KOPT-K1 (cell line): ENCODE results near the gene ASTN1.

Experiments used
- H3K27ac ChIP-seq: fragments of 200-600 bp; sonication (generic); 2 replicates; pipeline ENCODE4 v1.5.1; 2016; ENCODE audit warnings: antibody characterized with exemption, mild to moderate bottlenecking, low read depth, low read length; ENCODE audit not compliant: poor library complexity, severe bottlenecking
- H3K36me3 ChIP-seq: fragments of 200-600 bp; sonication (generic); 2 replicates; pipeline ENCODE4 v1.5.1; 2017; ENCODE audit warnings: antibody characterized with exemption, mild to moderate bottlenecking, low read length, moderate library complexity; ENCODE audit not compliant: insufficient read depth
- H3K9me3 ChIP-seq: fragments of 200-600 bp; sonication (generic); 2 replicates; pipeline ENCODE4 v1.5.1; 2017; ENCODE audit warnings: antibody characterized with exemption, low read length, mild to moderate bottlenecking; ENCODE audit not compliant: insufficient read depth, poor library complexity, severe bottlenecking

ASTN1 gene

DNA sequence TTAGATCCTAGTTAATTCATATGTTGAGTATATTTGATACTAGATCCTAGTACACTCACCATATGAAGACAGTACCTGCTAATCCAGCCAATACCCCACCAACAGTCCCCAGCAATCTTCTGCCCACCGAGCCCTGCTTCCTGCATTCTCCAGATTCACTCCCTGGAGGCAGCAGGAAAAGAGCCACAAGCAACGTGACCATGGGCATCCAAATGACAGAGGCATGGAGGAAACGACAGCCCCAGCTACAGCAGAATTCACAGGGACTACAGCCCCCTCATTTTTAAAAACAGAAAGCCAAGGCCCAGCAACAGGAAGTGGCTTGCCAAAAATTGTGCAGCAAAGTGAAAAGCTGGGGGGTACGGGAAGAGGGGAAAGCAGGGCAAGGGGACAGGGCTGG is 29.3 kb downstream of the ASTN1 start:
- Histone ChIP-seq H3K27ac (no peak overlapping the region), H3K9me3 (no peaks in the 10 kb centered on the region)

DNA sequence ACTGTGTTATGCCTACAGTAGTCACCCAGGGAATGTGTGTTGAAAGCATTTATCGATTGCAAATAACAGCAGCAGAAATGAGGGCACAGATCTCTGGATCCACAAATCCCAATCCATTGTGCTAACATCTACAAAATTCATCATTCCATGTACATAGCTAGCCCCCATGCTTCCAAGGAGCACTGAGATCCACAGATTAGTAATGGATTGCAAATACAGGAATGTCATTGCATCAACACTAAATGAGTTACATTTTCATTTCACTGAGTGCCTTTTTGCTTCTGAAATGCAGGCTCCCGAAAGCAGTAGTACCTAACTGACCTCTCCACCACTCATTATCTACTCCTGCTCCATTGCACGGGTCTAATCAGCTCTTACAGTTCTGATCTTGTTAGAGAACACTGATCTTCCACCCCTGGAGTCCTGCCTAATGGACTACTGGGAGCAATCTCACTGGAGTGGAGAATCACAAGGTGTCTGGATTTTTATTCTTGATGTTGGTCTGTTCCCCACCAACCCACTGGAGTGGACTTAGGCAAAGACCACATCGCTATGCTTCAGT is 30.5 kb downstream of the ASTN1 start:
- Histone ChIP-seq H3K27ac (no peak overlapping the region), H3K9me3 (no peaks in the 10 kb centered on the region), H3K36me3 (no peaks in the 10 kb centered on the region)

More for the DNA sequence above, 29.3 kb downstream of the ASTN1 start:
- H3K36me3 ChIP-seq = no peaks in the 10 kb centered on the region

DNA sequence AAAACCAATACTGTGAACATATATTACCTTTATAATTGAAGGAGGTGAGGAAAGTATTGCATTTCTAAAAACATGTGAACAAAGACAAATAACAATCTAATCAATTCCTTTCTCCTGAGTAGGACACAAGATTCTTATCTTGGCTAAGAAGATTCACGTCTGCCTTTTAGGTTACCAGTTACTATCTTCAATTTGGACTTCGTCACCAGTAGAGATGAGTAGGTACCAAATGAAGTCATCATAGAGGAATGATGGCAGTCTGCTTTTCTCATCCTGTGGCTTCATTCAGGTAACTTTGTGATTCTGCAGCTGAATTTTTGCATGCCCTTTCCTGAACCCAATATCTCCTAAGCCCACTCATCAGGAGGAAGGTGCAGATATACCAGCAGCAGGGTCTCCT is 32.4 kb downstream of the ASTN1 start:
- no peaks in the 10 kb centered on the region for H3K36me3 ChIP-seq
- H3K9me3 ChIP-seq = no peaks in the 10 kb centered on the region
- no peak overlapping the region for H3K27ac ChIP-seq

DNA sequence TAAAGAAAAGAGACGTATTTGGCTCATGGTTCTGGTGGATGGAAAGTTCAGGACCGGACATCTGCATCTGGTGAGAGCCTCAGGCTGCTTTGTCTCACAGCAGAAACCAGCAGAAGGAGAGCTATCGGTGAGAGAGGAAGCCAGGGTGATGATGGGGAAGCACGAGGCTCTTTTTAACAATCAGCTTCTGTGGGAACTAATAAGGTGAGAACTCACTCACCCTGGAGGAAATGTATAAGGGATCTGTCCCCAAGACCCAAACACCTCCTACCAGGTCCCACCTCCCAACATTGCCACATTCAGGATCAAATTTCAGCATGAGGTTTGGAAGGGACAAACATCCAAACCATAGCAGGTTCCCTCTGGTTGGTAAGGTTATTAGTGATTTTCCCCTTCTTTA is 32.8 kb downstream of the ASTN1 start:
- no peak overlapping the region for H3K27ac ChIP-seq
- H3K9me3 ChIP-seq = no peaks in the 10 kb centered on the region
- no peaks in the 10 kb centered on the region for H3K36me3 ChIP-seq

DNA sequence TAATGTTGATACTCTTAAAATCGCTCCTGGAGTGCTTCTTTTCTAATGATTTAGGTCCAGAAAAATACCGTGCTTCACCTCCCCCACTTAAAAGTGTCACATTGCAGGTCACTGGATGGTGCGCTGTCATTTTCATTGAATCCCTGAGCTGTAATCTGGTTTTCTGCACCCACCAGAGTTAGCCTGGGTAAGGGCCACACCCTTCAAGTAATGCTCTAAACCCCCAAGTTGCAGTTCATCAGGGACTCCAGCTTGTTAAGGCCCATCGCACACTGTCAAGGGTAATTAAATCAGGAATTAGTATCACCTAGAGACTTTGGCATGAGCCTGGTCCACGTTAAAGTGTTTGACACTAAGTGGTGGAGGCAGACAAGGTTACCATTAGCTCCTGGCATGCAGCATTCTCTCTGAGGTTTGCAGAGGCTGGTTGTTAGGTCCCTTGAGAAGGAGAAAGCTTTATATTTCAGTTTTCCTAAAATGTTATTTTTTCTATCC is 34.0 kb downstream of the ASTN1 start:
- H3K9me3 ChIP-seq = no peaks in the 10 kb centered on the region
- no peak overlapping the region for H3K27ac ChIP-seq
- no peaks in the 10 kb centered on the region for H3K36me3 ChIP-seq

DNA sequence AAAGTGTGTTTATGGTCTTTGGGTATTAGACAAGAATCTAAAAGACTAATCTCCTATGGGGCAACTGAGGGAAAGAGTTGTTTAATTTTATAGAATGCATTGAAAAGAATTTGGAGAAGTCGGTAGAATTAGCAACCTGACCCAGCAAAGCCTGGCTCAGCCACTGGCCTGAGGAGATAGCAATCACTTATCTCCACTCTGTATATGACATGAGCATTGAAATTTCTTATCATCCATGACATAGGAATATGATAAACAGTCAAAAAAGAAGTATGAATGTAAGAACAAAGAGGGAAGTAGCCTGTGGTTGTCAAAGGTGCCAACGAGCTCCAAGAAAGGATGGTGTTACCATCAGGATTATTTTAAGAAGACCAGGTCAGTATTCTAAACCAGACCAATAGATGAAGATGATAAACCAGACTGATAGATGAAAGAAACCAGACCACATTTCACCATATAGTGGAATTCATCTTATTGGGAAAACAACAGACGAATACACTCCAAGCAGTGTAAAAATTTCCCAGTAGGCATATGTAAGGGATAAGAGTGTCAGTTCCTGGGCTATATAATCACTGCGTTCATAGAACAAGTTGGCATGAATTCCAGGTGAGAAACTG is 35.7 kb downstream of the ASTN1 start:
- no peaks in the 10 kb centered on the region for H3K9me3 ChIP-seq
- no peak overlapping the region for H3K27ac ChIP-seq
- no peaks in the 10 kb centered on the region for H3K36me3 ChIP-seq

DNA sequence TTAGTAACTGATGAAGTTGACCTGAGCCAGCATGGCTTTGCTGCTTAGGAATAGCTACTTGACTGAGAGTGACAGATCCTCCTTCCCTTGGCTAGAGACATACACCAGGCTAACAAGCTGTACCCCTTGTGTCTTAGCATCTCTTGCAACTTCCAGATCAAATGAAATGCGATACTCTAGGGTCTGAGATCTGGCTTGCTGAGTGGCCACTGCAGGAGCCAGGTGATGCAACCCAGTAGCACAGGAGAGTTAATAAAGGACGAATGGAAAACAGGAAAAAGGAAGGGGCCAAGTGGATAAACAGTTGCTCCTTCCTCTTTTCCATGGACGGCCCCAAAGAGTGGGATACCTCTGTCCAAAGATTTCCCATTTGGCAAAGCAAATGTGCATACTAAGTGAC is 38.2 kb downstream of the ASTN1 start:
- Histone ChIP-seq H3K9me3 (no peaks in the 10 kb centered on the region), H3K36me3 (no peaks in the 10 kb centered on the region), H3K27ac (no peak overlapping the region)

DNA sequence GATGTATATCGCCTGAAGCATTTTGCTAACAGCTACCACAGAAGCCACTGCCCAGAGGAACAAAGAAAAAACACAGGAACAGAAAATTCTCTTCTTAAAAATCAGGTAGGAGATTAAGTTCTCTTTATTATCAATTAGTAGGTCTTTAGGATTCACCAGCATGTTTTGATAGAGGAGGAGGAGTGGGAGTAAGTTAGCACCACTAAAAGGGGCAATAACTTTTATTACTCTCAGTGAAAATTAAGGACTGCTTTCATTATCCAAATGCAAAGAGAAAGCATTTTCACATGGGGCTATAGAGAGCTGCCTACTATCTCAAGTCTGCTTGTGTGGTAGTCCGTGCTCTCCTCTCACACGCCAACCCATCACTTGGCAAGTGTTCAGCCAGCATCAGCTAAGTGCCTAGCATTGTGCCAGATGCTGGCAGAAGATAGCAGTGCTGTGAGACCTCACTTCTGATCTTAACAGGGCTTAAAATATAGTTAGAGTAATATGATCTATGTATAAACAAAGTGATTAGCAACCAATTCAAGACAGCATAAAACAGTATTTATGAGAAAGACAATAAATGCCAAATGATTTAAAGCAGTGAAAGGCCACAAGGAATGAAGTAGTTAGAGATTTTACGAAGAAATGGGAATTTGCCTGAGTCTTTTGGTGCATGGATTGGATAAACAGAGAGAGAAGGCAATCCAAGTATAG is 39.8 kb downstream of the ASTN1 start:
- H3K27ac ChIP-seq = no peak overlapping the region

DNA sequence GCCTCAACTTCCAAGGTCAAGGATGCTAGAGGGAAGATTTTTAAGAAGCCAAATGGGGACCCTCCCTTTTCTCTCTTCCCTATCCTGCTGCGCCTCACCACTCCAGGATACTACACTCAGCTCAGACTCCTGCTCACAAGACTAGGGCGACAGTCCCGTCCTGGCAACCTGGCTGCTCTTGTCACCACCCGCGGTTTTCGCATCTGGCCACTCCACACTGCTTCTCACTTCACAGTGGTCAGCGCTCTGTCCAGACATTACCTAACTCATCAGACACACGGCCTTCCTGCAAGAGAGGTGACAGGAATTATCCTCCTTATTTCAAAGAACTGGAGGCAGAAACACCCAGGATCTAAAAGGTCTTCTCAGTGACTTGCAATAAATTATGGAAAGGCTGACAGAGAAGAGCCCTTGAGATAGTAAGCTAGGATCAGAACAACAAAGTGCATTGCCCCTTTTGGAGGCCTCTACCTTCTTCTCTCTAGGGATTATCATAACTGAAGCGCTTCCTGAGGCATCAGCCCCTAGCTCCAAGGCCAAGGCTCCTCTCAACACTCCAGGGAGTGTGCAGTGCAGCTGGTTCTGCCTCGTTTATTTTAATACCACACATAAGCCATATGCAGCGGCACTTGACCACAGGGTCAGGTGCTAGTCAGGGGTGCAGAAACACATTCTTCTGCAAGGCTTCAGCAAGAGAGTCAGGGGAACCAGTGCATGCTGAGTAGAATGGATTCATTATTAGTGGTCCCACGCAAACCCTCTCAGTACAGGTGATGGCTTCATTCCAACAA is 41.9 kb downstream of the ASTN1 start:
- no peaks in the 10 kb centered on the region for H3K36me3 ChIP-seq
- H3K9me3 ChIP-seq = no peaks in the 10 kb centered on the region
- no peak overlapping the region for H3K27ac ChIP-seq

More for the DNA sequence above, 39.8 kb downstream of the ASTN1 start:
- no peaks in the 10 kb centered on the region for H3K36me3 ChIP-seq
- H3K9me3 ChIP-seq = no peaks in the 10 kb centered on the region

DNA sequence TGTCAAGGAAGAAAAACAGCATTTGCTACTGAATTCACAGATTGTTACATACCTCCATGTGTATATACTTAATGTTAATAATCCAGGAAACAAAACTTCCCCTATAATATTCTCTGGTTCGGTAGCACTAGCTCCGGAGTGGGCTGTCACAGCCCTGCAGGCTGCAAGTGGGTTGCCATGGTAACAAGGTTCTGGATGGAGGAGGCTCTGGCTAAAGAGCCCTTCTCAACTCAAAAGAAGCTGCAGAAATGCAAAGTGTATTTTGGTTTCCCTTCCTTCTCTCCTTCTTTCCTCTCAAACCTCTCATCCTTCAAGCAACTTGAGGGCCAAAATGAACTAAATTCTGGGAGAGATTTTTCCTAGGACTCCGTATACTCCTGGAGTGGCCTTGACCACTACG is 45.2 kb downstream of the ASTN1 start:
- Histone ChIP-seq H3K27ac (no peak overlapping the region), H3K9me3 (no peaks in the 10 kb centered on the region), H3K36me3 (no peaks in the 10 kb centered on the region)

DNA sequence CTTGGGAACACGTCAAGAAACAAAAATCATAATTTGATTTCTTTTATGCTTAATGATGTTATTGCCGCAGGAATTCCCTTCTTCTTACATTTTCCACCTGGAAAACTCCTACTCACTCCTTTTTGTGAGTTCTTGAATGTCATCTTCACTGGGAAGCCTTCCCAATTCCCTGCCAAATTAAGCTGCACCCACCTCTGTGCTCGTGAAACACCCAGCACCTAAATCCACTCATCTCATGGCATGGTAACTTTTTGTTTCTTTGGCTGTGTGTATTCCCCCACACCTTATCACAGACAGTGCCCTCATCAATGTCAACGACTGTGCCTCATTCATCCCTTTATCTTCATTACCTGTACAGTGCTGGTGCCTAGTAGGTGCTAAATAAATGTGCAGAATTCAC is 45.6 kb downstream of the ASTN1 start:
- no peak overlapping the region for H3K27ac ChIP-seq
- H3K9me3 ChIP-seq = no peaks in the 10 kb centered on the region
- H3K36me3 ChIP-seq = no peaks in the 10 kb centered on the region

DNA sequence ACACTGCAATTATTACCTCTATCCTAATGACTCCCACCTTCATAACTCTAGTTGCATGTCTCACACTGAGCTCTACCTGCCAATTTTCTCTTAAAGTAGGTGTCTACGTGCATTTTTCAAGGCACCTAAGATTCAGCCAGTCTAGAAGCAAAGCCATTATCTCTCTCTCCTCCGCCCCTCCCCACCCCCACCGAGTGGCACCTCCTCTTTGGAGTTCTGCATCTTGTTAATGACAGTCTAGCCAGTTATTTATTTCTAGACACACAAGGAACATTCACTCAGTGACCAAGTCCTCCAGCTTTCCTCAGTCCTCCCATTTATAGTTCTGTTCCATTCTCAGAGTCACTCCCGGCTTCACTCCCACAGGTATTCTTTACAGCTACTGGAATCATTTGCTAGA is 47.6 kb downstream of the ASTN1 start:
- Histone ChIP-seq H3K27ac (no peak overlapping the region), H3K36me3 (no peaks in the 10 kb centered on the region), H3K9me3 (no peaks in the 10 kb centered on the region)

DNA sequence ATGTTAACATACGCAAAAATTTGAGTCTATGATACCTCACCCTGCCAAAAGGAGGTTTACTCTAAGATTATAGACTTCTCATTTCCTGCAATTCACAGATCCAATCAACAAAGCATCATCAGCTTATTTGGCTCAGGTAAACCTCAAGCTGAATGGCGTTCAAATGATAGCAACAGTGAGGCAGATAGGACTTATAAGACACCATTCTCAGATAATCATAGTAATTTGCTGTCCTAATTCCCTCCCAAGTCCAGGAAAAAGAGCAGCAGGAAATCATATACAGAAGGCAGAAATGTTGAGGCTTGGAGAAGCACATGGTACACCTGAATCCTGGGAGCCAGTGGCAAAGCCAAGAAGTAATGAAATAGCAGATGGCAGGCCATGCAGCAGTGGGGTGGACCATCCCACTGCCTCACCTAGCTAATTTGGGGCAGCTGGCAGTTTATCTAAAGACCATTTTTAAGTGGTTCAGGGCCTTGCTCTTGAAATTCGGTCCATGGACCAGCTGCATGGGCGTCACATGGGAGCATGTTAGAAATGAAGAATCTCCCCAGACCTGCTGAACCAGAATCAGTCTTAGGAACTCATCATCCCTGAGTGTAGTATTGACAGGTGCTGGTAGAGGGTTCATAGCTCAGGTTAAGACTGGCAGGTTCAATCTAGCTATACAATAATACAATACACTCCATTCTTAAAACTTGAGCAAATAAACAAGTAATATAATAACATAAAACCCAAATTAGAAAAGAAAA is 57.7 kb downstream of the ASTN1 start:
- no peaks in the 10 kb centered on the region for H3K36me3 ChIP-seq
- H3K9me3 ChIP-seq = no peaks in the 10 kb centered on the region
- H3K27ac ChIP-seq = no peak overlapping the region

DNA sequence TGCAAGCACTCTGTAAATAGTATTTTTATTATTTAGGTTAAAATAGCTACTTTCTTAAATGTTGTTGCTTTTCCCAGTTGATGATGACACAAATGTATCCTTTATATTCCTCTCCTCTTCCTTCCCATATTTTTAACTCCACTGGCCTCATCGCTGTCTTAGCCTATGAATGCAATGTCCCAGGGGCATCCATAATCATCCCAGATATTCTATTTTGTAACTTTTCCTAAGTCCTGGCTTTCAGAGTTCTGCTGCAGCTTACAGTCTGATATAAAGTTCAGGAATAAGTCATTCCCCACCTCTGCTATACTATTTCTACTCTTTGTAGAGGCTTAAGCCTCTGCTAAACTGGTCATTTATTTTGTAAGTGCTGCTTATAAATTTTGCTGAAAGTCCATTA is 58.3 kb downstream of the ASTN1 start:
- H3K36me3 ChIP-seq = no peaks in the 10 kb centered on the region
- H3K27ac ChIP-seq = no peak overlapping the region
- H3K9me3 ChIP-seq = no peaks in the 10 kb centered on the region
